SK-N-SH (cell line): Measurements from ENCODE around the gene SEL1L2.

Experiments used
- FOSL2 ChIP-seq: IDR thresholded peaks from 2 replicates; pipeline ENCODE4 v1.4.0; 2012; ENCODE audit warnings: low read depth, mild to moderate bottlenecking, moderate library complexity, borderline replicate concordance
- FOXJ3 ChIP-seq: sonication (generic); formaldehyde crosslinking; IDR thresholded peaks from 2 replicates; pipeline ENCODE4 v1.5.1; 2020; ENCODE audit warnings: mild to moderate bottlenecking, missing genetic modification reagents
- GABPA ChIP-seq: IDR thresholded peaks from 2 replicates; pipeline ENCODE4 v1.4.0; 2012; ENCODE audit warnings: low read depth, mild to moderate bottlenecking
- POLR2AphosphoS5 ChIP-seq: IDR thresholded peaks from 2 replicates; pipeline ENCODE4 v1.6.1; 2012; ENCODE audit warnings: low read depth, low read length
- RAD21 ChIP-seq: IDR thresholded peaks from 2 replicates; pipeline ENCODE4 v1.6.1; 2012; ENCODE audit warnings: mild to moderate bottlenecking, low read length
- RCOR1 ChIP-seq: fragments of 150-350 bp; IDR thresholded peaks from 2 replicates; pipeline ENCODE4 v1.6.1; 2017; ENCODE audit warnings: antibody characterized with exemption, low read length
- SIN3A ChIP-seq: IDR thresholded peaks from 2 replicates; pipeline ENCODE4 v1.6.1; 2012; ENCODE audit warnings: low read depth, mild to moderate bottlenecking, low read length, moderate library complexity, borderline replicate concordance
- SMC3 ChIP-seq: IDR thresholded peaks from 2 replicates; pipeline ENCODE4 v1.6.1; 2012; ENCODE audit warnings: low read depth, low read length, improper control_type of control experiment
- YY1 ChIP-seq: IDR thresholded peaks from 2 replicates; pipeline ENCODE4 v1.4.0; 2012; ENCODE audit warnings: low read depth, mild to moderate bottlenecking
- TF ChIP-seq, protein P1 (sequence below): fragments of 200-600 bp; sonication (generic); IDR thresholded peaks from 2 replicates; pipeline ENCODE4 v1.6.1; 2017; ENCODE audit warnings: antibody characterized with exemption, mild to moderate bottlenecking, moderate library complexity
- TF ChIP-seq, protein P2 (sequence below): IDR thresholded peaks from 2 replicates; pipeline ENCODE4 v1.4.0; 2012; ENCODE audit warnings: low read depth, borderline replicate concordance
- TF ChIP-seq, protein P3 (sequence below): fragments of 150-350 bp; IDR thresholded peaks from 2 replicates; pipeline ENCODE4 v1.6.1; 2017; ENCODE audit warnings: antibody characterized with exemption, low read length, low read depth, borderline replicate concordance

DNA sequence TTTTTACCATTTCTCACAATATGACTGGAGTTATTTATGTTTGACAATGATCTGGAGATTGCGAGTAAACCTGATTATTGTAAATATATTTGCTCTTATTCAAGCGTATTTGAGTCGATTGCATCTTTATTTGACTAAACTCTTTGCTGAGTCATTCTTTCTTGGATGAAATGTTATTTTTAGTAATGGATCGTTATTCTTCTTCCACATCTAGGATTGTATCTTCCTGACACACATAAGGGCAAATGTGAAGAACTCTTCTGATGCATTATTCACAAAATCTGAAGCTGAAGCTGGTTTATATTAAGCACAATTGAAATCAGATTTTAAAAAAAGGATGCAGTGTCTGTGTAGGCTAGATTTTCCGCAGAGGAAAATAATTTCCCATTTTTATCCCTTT lies 68.2 kb downstream of the SEL1L2 start:
- TF ChIP-seq, protein P1, sequence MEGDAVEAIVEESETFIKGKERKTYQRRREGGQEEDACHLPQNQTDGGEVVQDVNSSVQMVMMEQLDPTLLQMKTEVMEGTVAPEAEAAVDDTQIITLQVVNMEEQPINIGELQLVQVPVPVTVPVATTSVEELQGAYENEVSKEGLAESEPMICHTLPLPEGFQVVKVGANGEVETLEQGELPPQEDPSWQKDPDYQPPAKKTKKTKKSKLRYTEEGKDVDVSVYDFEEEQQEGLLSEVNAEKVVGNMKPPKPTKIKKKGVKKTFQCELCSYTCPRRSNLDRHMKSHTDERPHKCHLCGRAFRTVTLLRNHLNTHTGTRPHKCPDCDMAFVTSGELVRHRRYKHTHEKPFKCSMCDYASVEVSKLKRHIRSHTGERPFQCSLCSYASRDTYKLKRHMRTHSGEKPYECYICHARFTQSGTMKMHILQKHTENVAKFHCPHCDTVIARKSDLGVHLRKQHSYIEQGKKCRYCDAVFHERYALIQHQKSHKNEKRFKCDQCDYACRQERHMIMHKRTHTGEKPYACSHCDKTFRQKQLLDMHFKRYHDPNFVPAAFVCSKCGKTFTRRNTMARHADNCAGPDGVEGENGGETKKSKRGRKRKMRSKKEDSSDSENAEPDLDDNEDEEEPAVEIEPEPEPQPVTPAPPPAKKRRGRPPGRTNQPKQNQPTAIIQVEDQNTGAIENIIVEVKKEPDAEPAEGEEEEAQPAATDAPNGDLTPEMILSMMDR, result no peak
- no peak for TF ChIP-seq RCOR1
- TF ChIP-seq, protein P2, sequence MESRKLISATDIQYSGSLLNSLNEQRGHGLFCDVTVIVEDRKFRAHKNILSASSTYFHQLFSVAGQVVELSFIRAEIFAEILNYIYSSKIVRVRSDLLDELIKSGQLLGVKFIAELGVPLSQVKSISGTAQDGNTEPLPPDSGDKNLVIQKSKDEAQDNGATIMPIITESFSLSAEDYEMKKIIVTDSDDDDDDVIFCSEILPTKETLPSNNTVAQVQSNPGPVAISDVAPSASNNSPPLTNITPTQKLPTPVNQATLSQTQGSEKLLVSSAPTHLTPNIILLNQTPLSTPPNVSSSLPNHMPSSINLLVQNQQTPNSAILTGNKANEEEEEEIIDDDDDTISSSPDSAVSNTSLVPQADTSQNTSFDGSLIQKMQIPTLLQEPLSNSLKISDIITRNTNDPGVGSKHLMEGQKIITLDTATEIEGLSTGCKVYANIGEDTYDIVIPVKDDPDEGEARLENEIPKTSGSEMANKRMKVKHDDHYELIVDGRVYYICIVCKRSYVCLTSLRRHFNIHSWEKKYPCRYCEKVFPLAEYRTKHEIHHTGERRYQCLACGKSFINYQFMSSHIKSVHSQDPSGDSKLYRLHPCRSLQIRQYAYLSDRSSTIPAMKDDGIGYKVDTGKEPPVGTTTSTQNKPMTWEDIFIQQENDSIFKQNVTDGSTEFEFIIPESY, result no peak
- TF ChIP-seq, protein P3, sequence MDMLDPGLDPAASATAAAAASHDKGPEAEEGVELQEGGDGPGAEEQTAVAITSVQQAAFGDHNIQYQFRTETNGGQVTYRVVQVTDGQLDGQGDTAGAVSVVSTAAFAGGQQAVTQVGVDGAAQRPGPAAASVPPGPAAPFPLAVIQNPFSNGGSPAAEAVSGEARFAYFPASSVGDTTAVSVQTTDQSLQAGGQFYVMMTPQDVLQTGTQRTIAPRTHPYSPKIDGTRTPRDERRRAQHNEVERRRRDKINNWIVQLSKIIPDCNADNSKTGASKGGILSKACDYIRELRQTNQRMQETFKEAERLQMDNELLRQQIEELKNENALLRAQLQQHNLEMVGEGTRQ, result no peak
- no peak for TF ChIP-seq YY1
- TF ChIP-seq RAD21, result no peak
- TF ChIP-seq FOXJ3 (CRISPR knock-in tag), result no peak
- TF ChIP-seq GABPA, result no peak
- peak; percentile 26; the same call in 1 of the 2 replicates for TF ChIP-seq FOSL2
- no peak for TF ChIP-seq POLR2AphosphoS5
- no peak for TF ChIP-seq SMC3
- TF ChIP-seq SIN3A, result no peak
